HepG2 (cell line): ENCODE measurements around the gene DUS1L. TPM values are rescaled to one million over a fixed set of nuclear protein-coding genes. Genes with fewer than 3 reads are reported as not detected.

Source experiments
- AGO1 ChIP-seq: fragments of 200-400 bp; formaldehyde crosslinking; IDR thresholded peaks from 2 replicates; pipeline ENCODE4 v1.6.1; 2017; ENCODE audit warnings: mild to moderate bottlenecking, low read depth, low read length, moderate library complexity; ENCODE audit not compliant: poor library complexity, severe bottlenecking
- ATF7 ChIP-seq, 2 experiments: fragments of 450-650 bp in 1 of 2; sonication (generic) in 1 of 2; formaldehyde crosslinking in 1 of 2; IDR thresholded peaks; 2 replicates each; pipeline versions ENCODE4 v1.4.0 to v1.6.1; 2016 to 2020; ENCODE audit warnings: antibody characterized with exemption in 1 of 2, mild to moderate bottlenecking in 1 of 2, missing genetic modification reagents in 1 of 2
- ATRX ChIP-seq: sonication (generic); formaldehyde crosslinking; IDR thresholded peaks from 2 replicates; pipeline ENCODE4 v1.4.0; 2020; ENCODE audit warnings: missing genetic modification reagents, borderline replicate concordance
- EZH2 ChIP-seq: conservative IDR thresholded peaks from 2 replicates; pipeline ENCODE4 v1.6.1; 2012; ENCODE audit warnings: mild to moderate bottlenecking, low read depth, low read length, moderate library complexity
- FOSL2 ChIP-seq: sonication (generic); formaldehyde crosslinking; IDR thresholded peaks from 2 replicates; pipeline ENCODE4 v1.4.0; 2020; ENCODE audit warnings: missing genetic modification reagents
- MATR3 ChIP-seq: sonication (generic); formaldehyde crosslinking; IDR thresholded peaks from 2 replicates; pipeline ENCODE4 v1.4.0; 2020; ENCODE audit warnings: missing genetic modification reagents
- MYNN ChIP-seq: sonication (generic); formaldehyde crosslinking; IDR thresholded peaks from 2 replicates; pipeline ENCODE4 v1.4.0; 2020; ENCODE audit warnings: mild to moderate bottlenecking, low read depth, missing genetic modification reagents
- NCOA2 ChIP-seq: sonication (generic); formaldehyde crosslinking; IDR thresholded peaks from 2 replicates; pipeline ENCODE4 v1.8.0; 2022; ENCODE audit warnings: inconsistent platforms
- RARA ChIP-seq: IDR thresholded peaks from 2 replicates; pipeline ENCODE4 v1.6.1; 2016; ENCODE audit warnings: missing genetic modification reagents, missing compliant biosample characterization
- SMAD3 ChIP-seq: sonication (generic); formaldehyde crosslinking; IDR thresholded peaks from 2 replicates; pipeline ENCODE4 v1.4.0; 2020; ENCODE audit warnings: missing genetic modification reagents
- ZNF160 ChIP-seq: sonication (generic); formaldehyde crosslinking; IDR thresholded peaks from 2 replicates; pipeline ENCODE4 v1.8.0; 2022; ENCODE audit warnings: mild to moderate bottlenecking, inconsistent platforms, missing genetic modification reagents
- ZNF431 ChIP-seq: sonication (generic); formaldehyde crosslinking; IDR thresholded peaks from 2 replicates; pipeline ENCODE4 v1.9.0; 2022; ENCODE audit warnings: missing genetic modification reagents, low read depth, mild to moderate bottlenecking, borderline replicate concordance
- ZNF614 ChIP-seq: IDR thresholded peaks from 2 replicates; pipeline ENCODE4 v1.6.1; 2018; ENCODE audit warnings: missing biosample characterization, missing genetic modification reagents, inconsistent platforms, borderline replicate concordance
- ZNF670 ChIP-seq: sonication (generic); formaldehyde crosslinking; IDR thresholded peaks from 2 replicates; pipeline ENCODE4 v1.8.0; 2022; ENCODE audit warnings: mild to moderate bottlenecking, missing genetic modification reagents, borderline replicate concordance
- polyA plus RNA-seq, 8 experiments: library from polyadenylated mRNA; depleted of rRNA in 3 of 8; stranded (reverse) in 7 of 8; unstranded in 1 of 8; fragments of >200 nt; fragmentation: Illumina TruSeq in 4 of 8; extraction: Trizol in 4 of 8; gene quantifications; 2 replicates each; pipeline versions ENCODE4 v1.2.1 to v1.2.3, GENCODE V29; 2011 to 2016; ENCODE audit warnings: low read depth in 4 of 8, missing spikeins in 1 of 8, mixed read lengths in 1 of 8; ENCODE audit not compliant: insufficient read depth in 1 of 8
- total RNA-seq, 5 experiments: library from RNA; depleted of rRNA; stranded (reverse); fragments of >200 nt; fragmentation: Illumina TruSeq; extraction: Trizol; gene quantifications; 2 replicates each; pipeline ENCODE4 v1.2.3, GENCODE V29; 2016; ENCODE audit warnings: low read depth in 1 of 5
- TF ChIP-seq, protein P1 (sequence below): fragments of 450-650 bp; IDR thresholded peaks from 2 replicates; pipeline ENCODE4 v1.6.1; 2017
- TF ChIP-seq, protein P2 (sequence below): sonication (generic); formaldehyde crosslinking; IDR thresholded peaks from 2 replicates; pipeline ENCODE4 v1.8.1; 2023; ENCODE audit warnings: missing genetic modification reagents, inconsistent platforms, borderline replicate concordance
- TF ChIP-seq, protein P3 (sequence below): sonication (generic); formaldehyde crosslinking; IDR thresholded peaks from 2 replicates; pipeline ENCODE4 v1.9.0; 2021; ENCODE audit warnings: missing genetic modification reagents, borderline replicate concordance
- TF ChIP-seq, protein P4 (sequence below): sonication (generic); formaldehyde crosslinking; IDR thresholded peaks from 2 replicates; pipeline ENCODE4 v1.5.0; 2020; ENCODE audit warnings: mild to moderate bottlenecking, missing genetic modification reagents
- TF ChIP-seq, protein P5 (sequence below): sonication (generic); formaldehyde crosslinking; IDR thresholded peaks from 2 replicates; pipeline ENCODE4 v1.5.1; 2020; ENCODE audit warnings: missing genetic modification reagents, mild to moderate bottlenecking, borderline replicate concordance

Gene DUS1L
- total and polyA plus RNA-seq, 2 of the 13 experiments (the other 11 are each of a cell fraction or from before 2014, with no cell fraction given) = 81.0 to 109 TPM

DNA sequence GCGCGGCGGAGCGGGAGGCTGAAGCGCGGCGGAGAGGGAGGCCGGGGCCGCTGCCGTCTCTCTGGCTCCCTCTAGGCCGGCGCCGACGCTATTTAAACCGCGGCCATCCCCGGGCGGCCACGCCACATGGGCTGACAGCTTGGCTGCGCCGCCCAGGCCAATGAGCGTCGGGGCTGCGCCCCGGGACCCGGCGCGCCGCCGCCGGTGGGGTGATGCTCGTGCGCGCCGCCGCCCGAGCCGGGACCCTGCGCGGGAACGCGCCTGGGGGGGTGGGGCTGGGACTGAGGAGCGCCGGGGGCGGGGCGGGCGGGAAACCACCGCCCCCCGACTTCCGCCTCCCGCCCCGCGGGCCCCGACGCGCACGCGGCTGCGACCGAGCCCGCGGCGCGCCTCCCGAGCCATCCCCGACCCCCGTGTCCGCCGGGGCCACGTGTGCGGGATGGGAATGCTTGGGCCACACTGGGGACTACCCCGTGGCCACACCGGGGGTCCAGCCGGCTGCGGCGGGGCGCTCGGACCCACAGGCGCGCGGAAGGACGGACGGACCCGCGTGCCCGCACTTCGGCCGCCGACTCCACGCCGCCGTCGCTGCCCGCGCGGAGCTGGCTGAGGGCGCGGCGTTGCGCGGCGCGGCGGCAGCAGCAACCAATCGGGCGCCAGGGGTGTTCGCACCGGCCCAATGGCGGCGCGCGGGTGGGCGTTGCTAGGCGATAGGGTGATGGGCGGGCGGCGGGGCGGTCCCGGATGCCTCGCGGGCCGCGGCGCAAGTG lies 32.8 kb upstream of the DUS1L start, which contains the start of gene FASN (continued):
- TF ChIP-seq, protein P1, sequence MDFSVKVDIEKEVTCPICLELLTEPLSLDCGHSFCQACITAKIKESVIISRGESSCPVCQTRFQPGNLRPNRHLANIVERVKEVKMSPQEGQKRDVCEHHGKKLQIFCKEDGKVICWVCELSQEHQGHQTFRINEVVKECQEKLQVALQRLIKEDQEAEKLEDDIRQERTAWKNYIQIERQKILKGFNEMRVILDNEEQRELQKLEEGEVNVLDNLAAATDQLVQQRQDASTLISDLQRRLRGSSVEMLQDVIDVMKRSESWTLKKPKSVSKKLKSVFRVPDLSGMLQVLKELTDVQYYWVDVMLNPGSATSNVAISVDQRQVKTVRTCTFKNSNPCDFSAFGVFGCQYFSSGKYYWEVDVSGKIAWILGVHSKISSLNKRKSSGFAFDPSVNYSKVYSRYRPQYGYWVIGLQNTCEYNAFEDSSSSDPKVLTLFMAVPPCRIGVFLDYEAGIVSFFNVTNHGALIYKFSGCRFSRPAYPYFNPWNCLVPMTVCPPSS = no peak
- TF ChIP-seq, protein P2, sequence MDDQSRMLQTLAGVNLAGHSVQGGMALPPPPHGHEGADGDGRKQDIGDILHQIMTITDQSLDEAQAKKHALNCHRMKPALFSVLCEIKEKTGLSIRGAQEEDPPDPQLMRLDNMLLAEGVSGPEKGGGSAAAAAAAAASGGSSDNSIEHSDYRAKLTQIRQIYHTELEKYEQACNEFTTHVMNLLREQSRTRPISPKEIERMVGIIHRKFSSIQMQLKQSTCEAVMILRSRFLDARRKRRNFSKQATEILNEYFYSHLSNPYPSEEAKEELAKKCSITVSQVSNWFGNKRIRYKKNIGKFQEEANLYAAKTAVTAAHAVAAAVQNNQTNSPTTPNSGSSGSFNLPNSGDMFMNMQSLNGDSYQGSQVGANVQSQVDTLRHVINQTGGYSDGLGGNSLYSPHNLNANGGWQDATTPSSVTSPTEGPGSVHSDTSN (CRISPR knock-in tag) = peak; percentile 87; the same call in 1 of the 2 replicates
- TF ChIP-seq, protein P3, sequence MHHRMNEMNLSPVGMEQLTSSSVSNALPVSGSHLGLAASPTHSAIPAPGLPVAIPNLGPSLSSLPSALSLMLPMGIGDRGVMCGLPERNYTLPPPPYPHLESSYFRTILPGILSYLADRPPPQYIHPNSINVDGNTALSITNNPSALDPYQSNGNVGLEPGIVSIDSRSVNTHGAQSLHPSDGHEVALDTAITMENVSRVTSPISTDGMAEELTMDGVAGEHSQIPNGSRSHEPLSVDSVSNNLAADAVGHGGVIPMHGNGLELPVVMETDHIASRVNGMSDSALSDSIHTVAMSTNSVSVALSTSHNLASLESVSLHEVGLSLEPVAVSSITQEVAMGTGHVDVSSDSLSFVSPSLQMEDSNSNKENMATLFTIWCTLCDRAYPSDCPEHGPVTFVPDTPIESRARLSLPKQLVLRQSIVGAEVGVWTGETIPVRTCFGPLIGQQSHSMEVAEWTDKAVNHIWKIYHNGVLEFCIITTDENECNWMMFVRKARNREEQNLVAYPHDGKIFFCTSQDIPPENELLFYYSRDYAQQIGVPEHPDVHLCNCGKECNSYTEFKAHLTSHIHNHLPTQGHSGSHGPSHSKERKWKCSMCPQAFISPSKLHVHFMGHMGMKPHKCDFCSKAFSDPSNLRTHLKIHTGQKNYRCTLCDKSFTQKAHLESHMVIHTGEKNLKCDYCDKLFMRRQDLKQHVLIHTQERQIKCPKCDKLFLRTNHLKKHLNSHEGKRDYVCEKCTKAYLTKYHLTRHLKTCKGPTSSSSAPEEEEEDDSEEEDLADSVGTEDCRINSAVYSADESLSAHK (CRISPR knock-in tag) = 0 out of 2 replicates have a peak, but pooled peaks have one; percentile 19
- TF ChIP-seq MYNN (CRISPR knock-in tag) = no peak
- TF ChIP-seq, protein P4, sequence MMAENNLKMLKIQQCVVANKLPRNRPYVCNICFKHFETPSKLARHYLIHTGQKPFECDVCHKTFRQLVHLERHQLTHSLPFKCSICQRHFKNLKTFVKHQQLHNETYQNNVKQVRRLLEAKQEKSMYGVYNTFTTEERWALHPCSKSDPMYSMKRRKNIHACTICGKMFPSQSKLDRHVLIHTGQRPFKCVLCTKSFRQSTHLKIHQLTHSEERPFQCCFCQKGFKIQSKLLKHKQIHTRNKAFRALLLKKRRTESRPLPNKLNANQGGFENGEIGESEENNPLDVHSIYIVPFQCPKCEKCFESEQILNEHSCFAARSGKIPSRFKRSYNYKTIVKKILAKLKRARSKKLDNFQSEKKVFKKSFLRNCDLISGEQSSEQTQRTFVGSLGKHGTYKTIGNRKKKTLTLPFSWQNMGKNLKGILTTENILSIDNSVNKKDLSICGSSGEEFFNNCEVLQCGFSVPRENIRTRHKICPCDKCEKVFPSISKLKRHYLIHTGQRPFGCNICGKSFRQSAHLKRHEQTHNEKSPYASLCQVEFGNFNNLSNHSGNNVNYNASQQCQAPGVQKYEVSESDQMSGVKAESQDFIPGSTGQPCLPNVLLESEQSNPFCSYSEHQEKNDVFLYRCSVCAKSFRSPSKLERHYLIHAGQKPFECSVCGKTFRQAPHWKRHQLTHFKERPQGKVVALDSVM (CRISPR knock-in tag) = peak; percentile 86
- TF ChIP-seq ATRX (CRISPR knock-in tag) = no peak
- TF ChIP-seq, protein P5, sequence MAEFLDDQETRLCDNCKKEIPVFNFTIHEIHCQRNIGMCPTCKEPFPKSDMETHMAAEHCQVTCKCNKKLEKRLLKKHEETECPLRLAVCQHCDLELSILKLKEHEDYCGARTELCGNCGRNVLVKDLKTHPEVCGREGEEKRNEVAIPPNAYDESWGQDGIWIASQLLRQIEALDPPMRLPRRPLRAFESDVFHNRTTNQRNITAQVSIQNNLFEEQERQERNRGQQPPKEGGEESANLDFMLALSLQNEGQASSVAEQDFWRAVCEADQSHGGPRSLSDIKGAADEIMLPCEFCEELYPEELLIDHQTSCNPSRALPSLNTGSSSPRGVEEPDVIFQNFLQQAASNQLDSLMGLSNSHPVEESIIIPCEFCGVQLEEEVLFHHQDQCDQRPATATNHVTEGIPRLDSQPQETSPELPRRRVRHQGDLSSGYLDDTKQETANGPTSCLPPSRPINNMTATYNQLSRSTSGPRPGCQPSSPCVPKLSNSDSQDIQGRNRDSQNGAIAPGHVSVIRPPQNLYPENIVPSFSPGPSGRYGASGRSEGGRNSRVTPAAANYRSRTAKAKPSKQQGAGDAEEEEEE (CRISPR knock-in tag) = no peak
- TF ChIP-seq ATF7 (IDR thresholded peaks at IDR 0.05) = no peak
- no peak for TF ChIP-seq ATF7 (CRISPR knock-in tag; IDR thresholded peaks at IDR 0.05)
- peak; percentile 67 for TF ChIP-seq ZNF160
- TF ChIP-seq EZH2 = no peak
- TF ChIP-seq AGO1 = peak; percentile 37
- no peak for TF ChIP-seq MATR3 (CRISPR knock-in tag)
- TF ChIP-seq ZNF670 = no peak; the same call in 1 of the 2 replicates
- peak; percentile 32 for TF ChIP-seq RARA (CRISPR knock-in tag)
- TF ChIP-seq FOSL2 = no peak
- TF ChIP-seq ZNF431 (CRISPR knock-in tag) = peak; percentile 75; the same call in 1 of the 2 replicates
- TF ChIP-seq ZNF614 (CRISPR knock-in tag) = peak; percentile 30; the same call in 1 of the 2 replicates
- TF ChIP-seq NCOA2 = peak; percentile 22; the same call in 1 of the 2 replicates
- TF ChIP-seq SMAD3 (CRISPR knock-in tag) = peak; percentile 42; the same call in 1 of the 2 replicates
